Mesothelial cell of epicardium (in vitro differentiated cells): ENCODE data around the gene C9orf43. TPM values are rescaled to one million over a fixed set of nuclear protein-coding genes. Genes with fewer than 3 reads are reported as not detected.

ENCODE experiments used
- DNase-seq, 2 experiments: peaks; one replicate each; pipeline ENCODE4 v3.0.0; 2021; ENCODE audit warnings: low spot score in 2 of 2; ENCODE audit not compliant: unreplicated experiment in 2 of 2
- H3K27ac Mint-ChIP-seq: 2 replicates; pipeline ENCODE4 v1.8.0; 2021; ENCODE audit warnings: mixed read lengths
- H3K27me3 Mint-ChIP-seq: 2 replicates; pipeline ENCODE4 v1.8.0; 2021; ENCODE audit warnings: low read depth, mixed read lengths
- H3K36me3 Mint-ChIP-seq: 2 replicates; pipeline ENCODE4 v1.8.0; 2021; ENCODE audit warnings: mixed read lengths
- H3K4me1 Mint-ChIP-seq: 2 replicates; pipeline ENCODE4 v1.8.0; 2021; ENCODE audit warnings: mixed read lengths
- H3K4me3 Mint-ChIP-seq: 2 replicates; pipeline ENCODE4 v1.8.0; 2021; ENCODE audit warnings: mild to moderate bottlenecking, moderate library complexity, mixed read lengths
- H3K9me3 Mint-ChIP-seq: 2 replicates; pipeline ENCODE4 v1.8.0; 2021; ENCODE audit warnings: mixed read lengths
- CTCF ChIP-seq: fragments of 200-600 bp; sonication (generic); IDR thresholded peaks from one replicate; pipeline ENCODE4 v1.5.0; 2021; ENCODE audit warnings: antibody characterized with exemption; ENCODE audit not compliant: unreplicated experiment
- total RNA-seq: library from RNA; stranded (reverse); gene quantifications from 3 replicates; pipeline ENCODE4 v1.2.1, GENCODE V29; 2021

C9orf43 gene
- total RNA-seq, 1 donor from 2014 or later: 0.72 TPM

DNA sequence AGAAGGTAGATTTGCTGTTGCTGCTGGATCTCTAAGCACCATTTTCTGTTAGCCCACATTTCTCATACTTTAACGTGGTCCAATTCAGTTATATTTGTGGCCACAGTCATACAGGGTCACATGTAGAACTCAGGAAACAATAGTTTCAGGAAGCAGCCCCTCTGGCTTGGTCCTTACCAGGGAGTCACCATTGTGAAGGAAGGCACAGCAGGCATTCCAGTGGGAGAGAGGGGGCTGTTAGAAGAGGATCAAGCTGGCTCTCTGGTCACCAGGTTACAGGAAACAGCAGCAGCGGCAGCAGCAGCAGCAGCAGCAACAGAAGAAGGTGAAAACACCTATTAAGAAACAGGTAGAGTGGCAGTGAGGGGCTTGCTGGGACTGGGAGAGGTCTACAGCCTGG is 14.5 kb downstream of the C9orf43 start:
- no peak for DNase-seq
- Mint-ChIP-seq H3K9me3 (no peaks in the 10 kb centered on the region), H3K4me3 (no peak overlapping the region), H3K27ac (no peak overlapping the region), H3K4me1 (peaks cover 9% of the 10 kb centered on the region), H3K27me3 (no peaks in the 10 kb centered on the region), H3K36me3 (no peaks in the 10 kb centered on the region)
- TF ChIP-seq CTCF: no peak

DNA sequence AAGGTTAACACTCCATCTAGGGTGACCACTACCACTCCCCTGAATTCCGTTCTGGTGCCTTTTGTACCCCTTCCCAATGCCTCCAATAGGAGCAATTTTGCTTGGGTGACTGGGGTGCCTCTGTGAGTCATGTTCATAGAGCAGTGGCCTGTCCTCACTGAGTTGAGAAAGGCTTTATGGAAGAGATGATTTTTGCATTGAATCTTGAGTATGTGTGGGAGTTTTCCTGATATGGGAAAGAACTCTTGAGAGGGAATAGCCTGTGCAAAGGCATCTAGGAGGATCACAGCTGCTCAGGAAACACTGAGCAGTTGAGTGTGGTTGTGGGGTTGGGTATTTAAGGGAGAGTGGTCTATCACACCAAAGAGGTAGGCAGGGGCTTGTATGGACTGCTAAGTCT is 16.2 kb downstream of the C9orf43 start:
- DNase-seq: no peak
- no peak overlapping the region for H3K27ac Mint-ChIP-seq
- H3K9me3 Mint-ChIP-seq: no peaks in the 10 kb centered on the region
- H3K4me1 Mint-ChIP-seq: peaks cover 9% of the 10 kb centered on the region
- no peak for TF ChIP-seq CTCF
- H3K27me3 Mint-ChIP-seq: no peaks in the 10 kb centered on the region
- H3K36me3 Mint-ChIP-seq: no peaks in the 10 kb centered on the region
- H3K4me3 Mint-ChIP-seq: no peak overlapping the region

- Mint-ChIP-seq H3K36me3 (no peaks in the 10 kb centered on the region), H3K9me3 (no peaks in the 10 kb centered on the region), H3K4me1 (peaks cover 9% of the 10 kb centered on the region), H3K4me3 (no peak overlapping the region), H3K27me3 (no peaks in the 10 kb centered on the region), H3K27ac (no peak overlapping the region)
- no peak for DNase-seq
- no peak for TF ChIP-seq CTCF
Observed at GRCh38 chr9:113427629-113428028, 17.1 kb downstream of the C9orf43 start.

DNA sequence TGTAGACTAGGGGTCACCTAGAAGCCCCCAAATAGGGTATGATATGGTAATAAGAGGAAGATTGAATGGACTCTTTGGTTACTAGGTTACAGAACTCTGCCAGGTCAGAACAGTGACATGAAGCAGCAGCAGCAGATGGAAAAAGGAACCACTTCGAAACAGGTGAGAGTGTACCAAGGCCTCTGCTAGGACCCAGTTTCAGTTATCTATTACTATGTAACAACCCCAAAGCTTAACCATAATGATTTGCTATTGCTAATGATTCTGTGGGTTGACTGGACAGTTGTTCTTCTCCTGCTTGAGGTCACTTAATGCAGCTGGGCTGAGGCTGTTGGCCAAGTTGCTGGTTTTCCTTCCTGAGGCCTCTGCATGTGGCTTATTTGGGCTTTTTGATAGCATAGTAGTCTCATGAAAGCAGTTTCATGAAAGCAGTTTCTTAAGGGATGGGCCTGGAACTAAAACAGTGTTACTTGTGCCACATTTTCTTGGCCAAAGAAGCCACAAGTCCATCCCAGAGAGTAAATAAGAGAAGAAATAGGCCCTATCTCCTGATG is 17.6 kb downstream of the C9orf43 start:
- Mint-ChIP-seq H3K9me3 (peaks cover 2% of the 10 kb centered on the region), H3K27me3 (no peaks in the 10 kb centered on the region), H3K36me3 (no peaks in the 10 kb centered on the region), H3K27ac (no peak overlapping the region), H3K4me3 (no peak overlapping the region), H3K4me1 (peaks cover 9% of the 10 kb centered on the region)
- DNase-seq: no peak
- TF ChIP-seq CTCF: no peak

DNA sequence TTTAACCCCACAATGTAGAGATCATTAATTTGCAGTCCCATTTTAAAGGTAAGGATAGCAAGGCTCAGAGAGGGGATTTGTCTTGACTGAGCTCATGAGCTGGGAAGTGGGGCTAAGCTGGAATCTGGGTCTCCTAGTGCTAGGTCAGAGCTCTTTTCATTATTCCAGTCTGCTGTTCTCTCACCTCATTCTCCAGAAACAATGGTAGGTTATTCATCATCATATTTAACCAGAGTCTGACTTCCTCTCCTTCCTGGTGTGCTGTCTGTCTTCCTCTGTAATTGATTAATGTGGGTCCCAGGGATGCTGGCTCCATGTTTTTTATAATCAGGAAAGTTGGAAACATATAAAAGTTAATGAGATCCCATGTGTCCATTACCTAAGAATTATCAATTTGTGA is 20.6 kb downstream of the C9orf43 start:
- Mint-ChIP-seq H3K27ac (no peak overlapping the region), H3K27me3 (peaks cover 1% of the 10 kb centered on the region), H3K9me3 (peaks cover 9% of the 10 kb centered on the region), H3K36me3 (no peaks in the 10 kb centered on the region), H3K4me1 (no peaks in the 10 kb centered on the region), H3K4me3 (no peak overlapping the region)
- no peak for TF ChIP-seq CTCF
- DNase-seq: no peak
